ENCODE measurements around the gene ABI2.

Gene ABI2

GRCh38 chr2:203480623-203481022, 152.4 kb downstream of the ABI2 start:
- in situ Hi-C loops (cut with MboI; ENCODE audit: low pct_unique_long_range_greater_than_20kb, low sequenced_read_pairs, unreplicated experiment), result loop anchor here (5.0 to 25.0 kb wide), 2 partner anchors 332 to 432 kb away; no protein-coding TSS in a partner anchor
- TF ChIP-seq, protein P1, sequence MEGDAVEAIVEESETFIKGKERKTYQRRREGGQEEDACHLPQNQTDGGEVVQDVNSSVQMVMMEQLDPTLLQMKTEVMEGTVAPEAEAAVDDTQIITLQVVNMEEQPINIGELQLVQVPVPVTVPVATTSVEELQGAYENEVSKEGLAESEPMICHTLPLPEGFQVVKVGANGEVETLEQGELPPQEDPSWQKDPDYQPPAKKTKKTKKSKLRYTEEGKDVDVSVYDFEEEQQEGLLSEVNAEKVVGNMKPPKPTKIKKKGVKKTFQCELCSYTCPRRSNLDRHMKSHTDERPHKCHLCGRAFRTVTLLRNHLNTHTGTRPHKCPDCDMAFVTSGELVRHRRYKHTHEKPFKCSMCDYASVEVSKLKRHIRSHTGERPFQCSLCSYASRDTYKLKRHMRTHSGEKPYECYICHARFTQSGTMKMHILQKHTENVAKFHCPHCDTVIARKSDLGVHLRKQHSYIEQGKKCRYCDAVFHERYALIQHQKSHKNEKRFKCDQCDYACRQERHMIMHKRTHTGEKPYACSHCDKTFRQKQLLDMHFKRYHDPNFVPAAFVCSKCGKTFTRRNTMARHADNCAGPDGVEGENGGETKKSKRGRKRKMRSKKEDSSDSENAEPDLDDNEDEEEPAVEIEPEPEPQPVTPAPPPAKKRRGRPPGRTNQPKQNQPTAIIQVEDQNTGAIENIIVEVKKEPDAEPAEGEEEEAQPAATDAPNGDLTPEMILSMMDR (IDR thresholded peaks at IDR 0.05; ENCODE audit: extremely low read depth, insufficient read depth, missing control alignments), result no peak

DNA sequence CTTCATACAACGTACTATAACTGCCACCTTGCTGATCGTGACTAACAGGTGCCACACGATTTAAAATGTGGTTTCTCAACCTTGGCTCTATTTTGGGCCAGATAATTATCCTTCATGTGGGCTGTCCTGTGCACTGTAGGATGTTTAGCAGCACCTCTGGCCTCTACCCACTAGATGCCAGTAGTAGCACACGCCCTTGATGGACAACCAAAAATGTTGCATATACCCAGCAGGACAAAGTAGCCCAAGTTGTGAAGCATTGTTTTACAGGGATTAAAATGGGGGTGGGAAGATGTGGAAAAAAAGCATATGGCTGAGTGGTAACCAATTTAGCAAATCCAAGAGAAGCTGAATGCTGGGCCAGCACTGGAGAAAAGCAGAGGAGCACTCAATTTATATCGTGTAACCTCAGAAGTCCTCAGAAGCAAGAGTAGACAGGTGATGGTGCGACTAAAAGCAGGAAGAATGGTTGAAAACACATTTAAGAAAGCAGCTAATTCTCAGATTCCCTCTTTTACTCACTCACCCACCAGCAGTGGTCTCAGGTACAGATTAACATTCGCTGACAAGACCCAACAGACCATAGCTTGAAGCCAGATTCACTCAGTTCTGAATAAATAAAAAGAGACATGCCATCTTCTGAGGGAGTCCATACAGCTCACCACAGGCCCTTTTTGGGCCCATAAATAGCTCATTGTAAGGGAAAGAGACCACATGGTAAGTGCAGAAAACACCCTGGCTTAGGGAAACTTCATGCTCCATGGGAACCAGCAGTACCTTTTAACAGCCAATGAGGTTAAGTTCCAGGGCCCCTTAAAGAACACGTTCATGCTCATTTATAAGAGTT, 156.3 kb downstream of the ABI2 start:
- TF ChIP-seq, protein P1 (IDR thresholded peaks at IDR 0.05; ENCODE audit: extremely low read depth, insufficient read depth, missing control alignments), result peak; percentile 73
- in situ Hi-C loops (cut with MboI; ENCODE audit: low pct_unique_long_range_greater_than_20kb, low sequenced_read_pairs, unreplicated experiment), result loop anchor here (5.0 to 25.0 kb wide), 2 partner anchors 328 to 428 kb away; no protein-coding TSS in a partner anchor
- peak; percentile 31 for DNase-seq (ENCODE audit: low spot score)

More at GRCh38 chr2:203480623-203481022, 152.4 kb downstream of the ABI2 start:
- DNase-seq (ENCODE audit: low spot score), result no peak

DNA sequence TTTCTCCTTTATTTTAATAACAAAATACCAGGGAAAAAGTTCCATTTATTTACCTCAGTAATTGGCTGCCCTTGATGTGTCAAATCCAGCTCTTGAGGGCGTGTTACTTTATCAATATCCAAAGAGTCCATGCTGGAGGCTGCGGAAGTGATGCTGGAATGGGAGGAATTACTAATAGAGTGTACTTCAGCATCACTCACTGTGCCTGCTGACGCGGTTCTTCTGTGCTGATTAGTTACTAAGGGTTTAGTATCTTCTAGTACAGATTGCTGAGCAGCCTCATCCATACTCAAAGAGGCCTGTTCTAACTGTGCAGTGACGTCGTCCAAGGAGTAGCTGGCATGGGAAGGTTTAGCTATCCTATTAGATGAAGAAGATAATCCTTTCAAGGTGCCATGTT, 161.3 kb downstream of the ABI2 start:
- no peak for DNase-seq (ENCODE audit: low spot score)
- in situ Hi-C loops (cut with MboI; ENCODE audit: low pct_unique_long_range_greater_than_20kb, low sequenced_read_pairs, unreplicated experiment), result loop anchor here (25.0 kb wide), 1 partner anchor 423 kb away; no protein-coding TSS in a partner anchor
- TF ChIP-seq, protein P1 (IDR thresholded peaks at IDR 0.05; ENCODE audit: extremely low read depth, insufficient read depth, missing control alignments), result no peak

GRCh38 chr2:203490391-203490790, 162.2 kb downstream of the ABI2 start:
- in situ Hi-C loops (cut with MboI; ENCODE audit: low pct_unique_long_range_greater_than_20kb, low sequenced_read_pairs, unreplicated experiment), result loop anchor here (25.0 kb wide), 1 partner anchor 422 kb away; no protein-coding TSS in a partner anchor
- TF ChIP-seq, protein P1 (IDR thresholded peaks at IDR 0.05; ENCODE audit: extremely low read depth, insufficient read depth, missing control alignments), result no peak

DNA sequence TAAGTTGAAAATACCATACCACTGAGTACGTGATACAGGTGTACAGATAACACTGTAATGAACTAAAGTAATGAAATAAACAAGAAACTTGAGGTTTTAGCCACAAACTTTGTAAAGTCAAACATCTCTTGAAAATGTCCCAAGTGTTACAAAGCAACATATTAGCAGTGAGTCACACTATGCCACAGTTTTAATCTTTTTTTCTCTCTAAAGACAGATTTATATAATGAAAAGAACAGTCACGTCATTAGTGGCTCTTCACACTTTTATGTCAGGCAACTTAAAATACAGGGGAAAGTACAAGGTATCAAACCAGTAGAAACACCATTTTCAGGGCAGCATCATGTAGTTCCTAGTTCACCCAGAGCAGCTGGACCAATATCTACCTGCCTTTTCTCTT, 164.8 kb downstream of the ABI2 start:
- peak; percentile 15 for DNase-seq (ENCODE audit: low spot score)
- in situ Hi-C loops (cut with MboI; ENCODE audit: low pct_unique_long_range_greater_than_20kb, low sequenced_read_pairs, unreplicated experiment), result loop anchor here (25.0 kb wide), 1 partner anchor 419 kb away; no protein-coding TSS in a partner anchor

More at GRCh38 chr2:203490391-203490790, 162.2 kb downstream of the ABI2 start:
- no peak for DNase-seq (ENCODE audit: low spot score)

More for the DNA sequence above, 164.8 kb downstream of the ABI2 start:
- TF ChIP-seq, protein P1 (IDR thresholded peaks at IDR 0.05; ENCODE audit: extremely low read depth, insufficient read depth, missing control alignments), result no peak
